HUES64 (cell line): ENCODE measurements around the gene NME4.
"Not testable (repeated sequence)": the region's sequence is repeated elsewhere in the genome, so short reads cannot be mapped to it uniquely, and the experiment has no call there.

Experiments used
- H3K27ac ChIP-seq: 2 replicates; pipeline ENCODE4 v1.7.0; 2013; ENCODE audit warnings: low read depth, low read length, inconsistent platforms
- H3K27me3 ChIP-seq: 2 replicates; pipeline ENCODE4 v1.6.1; 2013; ENCODE audit warnings: mild to moderate bottlenecking, low read length; ENCODE audit not compliant: insufficient read depth
- H3K36me3 ChIP-seq: 2 replicates; pipeline ENCODE4 v1.6.1; 2013; ENCODE audit warnings: mild to moderate bottlenecking, low read length; ENCODE audit not compliant: insufficient read depth
- H3K4me1 ChIP-seq: 2 replicates; pipeline ENCODE4 v1.6.1; 2013; ENCODE audit warnings: mild to moderate bottlenecking, low read length, moderate library complexity; ENCODE audit not compliant: insufficient read depth
- H3K4me3 ChIP-seq: 2 replicates; pipeline ENCODE4 v1.5.1; 2013; ENCODE audit warnings: mild to moderate bottlenecking, low read length, moderate library complexity
- H3K9ac ChIP-seq: 2 replicates; pipeline ENCODE4 v1.6.1; 2013; ENCODE audit warnings: mild to moderate bottlenecking, low read depth, low read length
- H3K9me3 ChIP-seq: 2 replicates; pipeline ENCODE4 v1.6.1; 2013; ENCODE audit warnings: low read depth, low read length; ENCODE audit not compliant: insufficient read depth
- WGBS: fragments of 150-250, 120-280 bp; methylation state at CpG from one replicate; pipeline ENCODE4 v1.1.7; 2013; ENCODE audit warnings: missing lambda C conversion rate; 5-methylcytosine and 5-hydroxymethylcytosine counted together

NME4 gene

GRCh38 chr16:404971-405486, 8.0 kb downstream of the NME4 start:
- WGBS = 90% methylated on average over 12 of the region's 12 CpGs
- no peaks in the 10 kb centered on the region for H3K9me3 ChIP-seq
- peaks cover 6% of the 10 kb centered on the region; the same call in 1 of the 2 replicates for H3K4me1 ChIP-seq
- H3K9ac ChIP-seq = no peak overlapping the region
- H3K36me3 ChIP-seq = peaks cover 10% of the 10 kb centered on the region
- H3K27me3 ChIP-seq = no peaks in the 10 kb centered on the region
- no peak overlapping the region for H3K27ac ChIP-seq
- no peak overlapping the region for H3K4me3 ChIP-seq

GRCh38 chr16:405548-406506, 8.8 kb downstream of the NME4 start:
- Histone ChIP-seq H3K9me3 (no peaks in the 10 kb centered on the region), H3K36me3 (peaks cover 6% of the 10 kb centered on the region), H3K27ac (no peak overlapping the region), H3K4me3 (no peak overlapping the region), H3K9ac (no peak overlapping the region), H3K27me3 (no peaks in the 10 kb centered on the region), H3K4me1 (no peaks in the 10 kb centered on the region)
- WGBS = 94% methylated on average over 27 of the region's 27 CpGs

- 0 out of 2 replicates have a peak overlapping the region, but pooled peaks have one; percentile 26 for H3K9ac ChIP-seq
- H3K9me3 ChIP-seq = no peaks in the 10 kb centered on the region
- no peak overlapping the region for H3K4me3 ChIP-seq
- 89% methylated on average over 16 of the region's 16 CpGs for WGBS
- H3K27ac ChIP-seq = no peak overlapping the region
- no peaks in the 10 kb centered on the region for H3K4me1 ChIP-seq
- no peaks in the 10 kb centered on the region for H3K27me3 ChIP-seq
- H3K36me3 ChIP-seq = peaks cover 13% of the 10 kb centered on the region
Measured at GRCh38 chr16:407253-407652, 10.3 kb downstream of the NME4 start.

GRCh38 chr16:410516-411178, 13.6 kb downstream of the NME4 start:
- H3K36me3 ChIP-seq = peaks cover 13% of the 10 kb centered on the region
- no peak overlapping the region for H3K27ac ChIP-seq
- H3K27me3 ChIP-seq = no peaks in the 10 kb centered on the region
- 94% methylated on average over 36 of the region's 36 CpGs for WGBS
- no peaks in the 10 kb centered on the region for H3K9me3 ChIP-seq
- no peak overlapping the region for H3K4me3 ChIP-seq
- no peaks in the 10 kb centered on the region for H3K4me1 ChIP-seq
- H3K9ac ChIP-seq = no peak overlapping the region

GRCh38 chr16:411576-412265, 14.7 kb downstream of the NME4 start:
- H3K4me1 ChIP-seq = no peaks in the 10 kb centered on the region
- H3K9ac ChIP-seq = no peak overlapping the region
- no peak overlapping the region for H3K27ac ChIP-seq
- H3K36me3 ChIP-seq = peaks cover 13% of the 10 kb centered on the region
- 94% methylated on average over 26 of the region's 26 CpGs for WGBS
- H3K9me3 ChIP-seq = no peaks in the 10 kb centered on the region
- no peaks in the 10 kb centered on the region for H3K27me3 ChIP-seq
- no peak overlapping the region for H3K4me3 ChIP-seq

GRCh38 chr16:414395-415169, 17.6 kb downstream of the NME4 start:
- H3K4me3 ChIP-seq = no peak overlapping the region
- H3K9ac ChIP-seq = no peak overlapping the region; the same call in 1 of the 2 replicates
- H3K4me1 ChIP-seq = no peaks in the 10 kb centered on the region
- peaks cover 11% of the 10 kb centered on the region for H3K36me3 ChIP-seq
- 94% methylated on average over 21 of the region's 21 CpGs for WGBS
- no peaks in the 10 kb centered on the region for H3K9me3 ChIP-seq
- H3K27me3 ChIP-seq = no peaks in the 10 kb centered on the region
- H3K27ac ChIP-seq = no peak overlapping the region

GRCh38 chr16:415170-415498, 18.1 kb downstream of the NME4 start:
- H3K4me1 ChIP-seq, H3K27ac ChIP-seq, H3K9ac ChIP-seq, H3K36me3 ChIP-seq, H3K27me3 ChIP-seq, H3K4me3 ChIP-seq, H3K9me3 ChIP-seq: not testable (repeated sequence)
- 94% methylated on average over 3 of the region's 3 CpGs for WGBS

- not testable (repeated sequence) for H3K4me1 ChIP-seq, H3K9me3 ChIP-seq, H3K9ac ChIP-seq, H3K36me3 ChIP-seq, H3K4me3 ChIP-seq, H3K27ac ChIP-seq
- 96% methylated on average over 13 of the region's 13 CpGs for WGBS
- peaks cover 33% of the 10 kb centered on the region for H3K27me3 ChIP-seq
Measured at GRCh38 chr16:422179-422578, 25.2 kb downstream of the NME4 start.

GRCh38 chr16:424033-424622, 27.1 kb downstream of the NME4 start:
- H3K27ac ChIP-seq = no peak overlapping the region
- H3K4me1 ChIP-seq = peaks cover 5% of the 10 kb centered on the region; the same call in 1 of the 2 replicates
- WGBS = 51% methylated on average over 20 of the region's 20 CpGs
- no peaks in the 10 kb centered on the region for H3K9me3 ChIP-seq
- no peak overlapping the region for H3K9ac ChIP-seq
- H3K36me3 ChIP-seq = no peaks in the 10 kb centered on the region
- H3K4me3 ChIP-seq = peak overlapping the region; percentile 79
- peaks cover 37% of the 10 kb centered on the region for H3K27me3 ChIP-seq

GRCh38 chr16:424623-425081, 27.7 kb downstream of the NME4 start:
- Histone ChIP-seq H3K9ac (no peak overlapping the region), H3K27me3 (peaks cover 37% of the 10 kb centered on the region), H3K4me1 (peaks cover 5% of the 10 kb centered on the region; the same call in 1 of the 2 replicates), H3K4me3 (peak overlapping the region; percentile 79), H3K36me3 (no peaks in the 10 kb centered on the region), H3K9me3 (no peaks in the 10 kb centered on the region), H3K27ac (no peak overlapping the region)
- WGBS = 10% methylated on average over 31 of the region's 31 CpGs
